ENCODE results near the gene DOCK7.

DNA sequence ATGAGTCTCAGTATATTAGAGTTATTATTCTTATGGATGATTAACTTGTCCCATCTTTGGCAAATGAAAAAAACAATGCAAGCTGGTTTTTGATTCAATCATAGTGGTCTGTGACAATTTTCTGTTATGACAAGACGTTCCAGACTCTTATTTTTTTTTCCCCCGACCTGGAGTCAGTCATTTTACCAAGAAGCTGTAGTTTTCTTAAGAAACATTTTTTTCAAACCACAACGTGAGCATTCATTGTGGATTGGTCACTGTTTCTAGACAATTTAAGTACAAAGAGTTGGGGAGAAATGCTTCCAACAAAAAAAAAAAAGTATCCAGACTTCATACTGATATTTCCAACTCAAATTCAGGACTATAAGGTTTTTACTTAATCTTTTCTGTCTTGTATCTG is 98.9 kb downstream of the DOCK7 start:
- TF ChIP-seq, protein P1, sequence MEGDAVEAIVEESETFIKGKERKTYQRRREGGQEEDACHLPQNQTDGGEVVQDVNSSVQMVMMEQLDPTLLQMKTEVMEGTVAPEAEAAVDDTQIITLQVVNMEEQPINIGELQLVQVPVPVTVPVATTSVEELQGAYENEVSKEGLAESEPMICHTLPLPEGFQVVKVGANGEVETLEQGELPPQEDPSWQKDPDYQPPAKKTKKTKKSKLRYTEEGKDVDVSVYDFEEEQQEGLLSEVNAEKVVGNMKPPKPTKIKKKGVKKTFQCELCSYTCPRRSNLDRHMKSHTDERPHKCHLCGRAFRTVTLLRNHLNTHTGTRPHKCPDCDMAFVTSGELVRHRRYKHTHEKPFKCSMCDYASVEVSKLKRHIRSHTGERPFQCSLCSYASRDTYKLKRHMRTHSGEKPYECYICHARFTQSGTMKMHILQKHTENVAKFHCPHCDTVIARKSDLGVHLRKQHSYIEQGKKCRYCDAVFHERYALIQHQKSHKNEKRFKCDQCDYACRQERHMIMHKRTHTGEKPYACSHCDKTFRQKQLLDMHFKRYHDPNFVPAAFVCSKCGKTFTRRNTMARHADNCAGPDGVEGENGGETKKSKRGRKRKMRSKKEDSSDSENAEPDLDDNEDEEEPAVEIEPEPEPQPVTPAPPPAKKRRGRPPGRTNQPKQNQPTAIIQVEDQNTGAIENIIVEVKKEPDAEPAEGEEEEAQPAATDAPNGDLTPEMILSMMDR (conservative IDR thresholded peaks at IDR 0.05; ENCODE audit: low read depth, low read length) = no peak
- no peak for TF ChIP-seq EZH2 (IDR thresholded peaks at IDR 0.05; ENCODE audit: borderline replicate concordance, low read depth, low read length, poor library complexity, severe bottlenecking)
